GM21717 (cell line): Measurements from ENCODE around the gene CLK3.
"Not testable (repeated sequence)": the region's sequence is repeated elsewhere in the genome, so short reads cannot be mapped to it uniquely, and the experiment has no call there.

Experiments used
- ATAC-seq: cut with Tn5 transposase; IDR thresholded peaks from one replicate; pipeline ENCODE4 v1.9.1; 2021; ENCODE audit warnings: mild to moderate bottlenecking, moderate library complexity; ENCODE audit not compliant: unreplicated experiment

The CLK3 gene

GRCh38 chr15:74620636-74621545 is 5.3 kb downstream of the CLK3 start:
- ATAC-seq: no peak

DNA sequence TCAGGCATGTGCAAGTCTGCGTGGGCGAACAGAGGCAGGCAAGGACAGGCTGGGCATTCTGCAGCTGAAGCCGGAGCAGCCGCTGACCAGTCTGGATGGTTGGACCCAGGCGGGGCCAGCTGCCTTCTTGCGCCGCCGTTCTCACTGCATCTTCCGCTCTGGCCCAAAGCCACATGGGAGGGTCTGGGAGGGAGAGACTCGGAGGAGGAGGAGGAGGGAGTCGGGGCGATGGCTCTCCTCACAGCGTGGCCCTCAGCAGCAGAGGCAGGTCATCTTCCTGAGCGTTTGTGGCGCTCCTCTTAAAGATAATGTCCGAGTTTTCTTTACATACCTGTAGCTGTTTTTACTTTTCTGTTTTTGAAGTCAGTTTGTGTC is 5.9 kb downstream of the CLK3 start:
- ATAC-seq: no peak

DNA sequence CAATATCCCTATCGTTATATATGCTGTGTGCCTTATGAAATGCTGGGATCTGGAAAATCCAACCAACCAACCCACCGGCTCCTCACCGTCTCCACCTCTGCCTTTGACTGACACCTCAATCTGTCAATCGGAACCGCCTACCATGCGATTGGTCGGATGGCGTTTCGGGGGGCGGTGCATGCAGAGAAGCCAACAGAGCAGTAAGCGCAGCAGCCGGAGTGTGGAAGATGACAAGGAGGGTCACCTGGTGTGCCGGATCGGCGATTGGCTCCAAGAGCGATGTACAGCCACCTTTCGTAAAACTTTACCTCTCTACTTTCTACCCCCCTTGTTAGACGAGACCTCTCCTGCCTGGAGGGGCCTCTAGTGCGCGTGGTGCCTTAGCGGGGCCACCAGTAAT is 6.3 kb downstream of the CLK3 start:
- no peak for ATAC-seq

DNA sequence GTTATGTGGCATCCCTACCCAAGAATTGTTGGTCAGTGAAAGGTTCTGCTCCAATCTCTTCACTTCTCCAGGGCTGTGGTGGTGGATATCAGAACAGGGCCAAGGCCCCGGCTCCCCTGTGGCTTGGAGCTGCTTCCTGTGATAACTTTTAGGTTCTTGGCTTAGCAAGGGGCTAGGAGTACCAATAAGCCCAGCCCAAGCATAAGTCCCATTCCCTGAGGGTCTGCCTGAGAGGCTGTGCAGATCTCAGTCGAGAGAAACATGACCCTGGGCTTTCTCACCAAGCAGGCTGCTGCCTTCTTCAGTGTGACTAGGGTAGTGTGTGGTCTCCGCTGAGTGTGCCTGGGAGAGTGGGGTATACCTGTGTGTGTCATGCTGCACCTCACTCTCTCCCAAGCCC is 7.1 kb downstream of the CLK3 start:
- ATAC-seq: no peak

DNA sequence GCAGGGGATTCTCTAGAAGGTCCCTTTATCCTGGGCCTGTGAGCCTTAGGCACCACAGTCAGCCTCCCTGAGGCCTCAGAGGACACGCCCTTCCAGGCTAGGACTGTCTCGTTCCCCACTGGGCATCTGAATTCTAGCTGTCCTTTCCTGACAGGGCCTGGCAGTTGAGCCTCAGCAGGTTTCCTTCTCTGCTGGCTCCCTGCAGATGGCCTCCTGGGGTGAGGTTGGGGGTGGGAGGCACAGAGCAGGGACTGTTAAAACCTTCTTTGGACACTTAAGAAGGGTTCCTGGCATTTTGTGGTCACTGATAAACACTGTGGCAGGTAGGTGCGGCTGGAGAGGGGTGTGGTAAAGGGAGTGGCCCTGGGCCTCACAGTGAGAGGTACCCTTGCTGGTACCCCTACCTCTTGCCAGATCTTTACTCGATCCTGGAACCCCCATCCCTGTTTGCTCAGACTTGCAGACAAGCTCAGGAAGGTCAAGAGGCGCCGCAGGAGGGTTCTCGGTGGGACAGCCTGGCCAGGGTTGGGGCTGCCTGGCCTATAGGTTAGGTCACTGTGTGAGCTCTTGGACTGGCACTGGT is 8.5 kb downstream of the CLK3 start:
- ATAC-seq: no peak

GRCh38 chr15:74625693-74626092 is 10.1 kb downstream of the CLK3 start:
- no peak for ATAC-seq

DNA sequence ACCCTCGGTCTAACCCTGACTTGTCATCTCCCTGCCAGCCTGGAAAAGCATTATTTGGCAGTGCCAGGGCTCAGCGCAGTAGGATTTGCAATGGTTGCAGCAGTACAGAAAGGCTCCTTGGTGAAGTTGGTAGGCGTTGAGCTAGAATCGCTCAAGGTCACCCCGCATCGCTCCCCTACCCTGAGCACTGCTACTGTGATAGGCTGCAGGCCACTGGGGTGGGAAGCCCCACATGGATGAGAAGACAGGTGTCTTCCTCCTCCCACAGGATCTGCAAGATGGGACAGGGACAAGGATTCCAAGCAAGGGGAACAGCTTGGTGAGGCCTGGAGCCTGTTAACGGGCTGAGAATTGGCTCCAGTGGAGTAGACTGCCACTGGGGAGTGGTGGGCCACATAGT is 10.7 kb downstream of the CLK3 start:
- ATAC-seq: no peak

DNA sequence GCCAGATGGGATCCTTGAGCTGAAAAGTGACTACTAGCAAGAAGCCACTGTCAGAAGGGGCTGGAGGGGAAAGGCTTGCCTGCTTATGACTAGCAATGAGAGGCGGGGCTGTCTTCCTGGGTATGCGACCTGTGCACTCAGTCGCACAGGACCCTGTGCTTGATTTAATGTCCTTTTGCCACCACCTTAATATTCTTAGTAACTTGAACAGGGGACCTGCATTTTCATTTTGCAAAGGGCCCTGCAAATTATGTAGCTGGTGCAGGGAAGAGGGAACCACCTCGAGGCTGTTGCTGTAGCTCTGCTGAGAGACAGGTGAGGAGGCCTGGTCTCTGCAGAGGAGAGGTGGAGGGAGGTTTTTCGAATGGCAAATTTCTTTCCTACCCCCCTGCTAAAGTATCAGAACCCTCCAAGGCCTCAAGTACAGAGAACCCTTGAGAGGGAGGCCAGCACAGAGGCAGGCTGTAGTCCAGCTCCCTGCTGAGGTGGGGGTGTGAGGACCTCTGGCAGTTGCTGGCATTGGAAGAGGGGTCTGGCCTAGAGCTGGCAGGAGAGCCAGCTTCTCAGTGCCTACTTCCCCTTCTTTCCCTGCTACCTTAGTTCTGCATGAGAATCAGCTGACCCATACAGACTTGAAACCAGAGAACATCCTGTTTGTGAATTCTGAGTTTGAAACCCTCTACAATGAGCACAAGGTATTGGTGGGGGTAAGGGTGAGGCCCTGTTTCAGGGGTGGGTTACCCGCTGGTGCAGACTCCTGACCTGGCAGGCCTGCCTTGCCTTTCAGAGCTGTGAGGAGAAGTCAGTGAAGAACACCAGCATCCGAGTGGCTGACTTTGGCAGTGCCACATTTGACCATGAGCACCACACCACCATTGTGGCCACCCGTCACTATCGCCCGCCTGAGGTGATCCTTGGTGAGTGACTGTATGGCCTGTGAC is 11.4 kb downstream of the CLK3 start:
- ATAC-seq: no peak

GRCh38 chr15:74627766-74628165 is 12.1 kb downstream of the CLK3 start:
- ATAC-seq: no peak

DNA sequence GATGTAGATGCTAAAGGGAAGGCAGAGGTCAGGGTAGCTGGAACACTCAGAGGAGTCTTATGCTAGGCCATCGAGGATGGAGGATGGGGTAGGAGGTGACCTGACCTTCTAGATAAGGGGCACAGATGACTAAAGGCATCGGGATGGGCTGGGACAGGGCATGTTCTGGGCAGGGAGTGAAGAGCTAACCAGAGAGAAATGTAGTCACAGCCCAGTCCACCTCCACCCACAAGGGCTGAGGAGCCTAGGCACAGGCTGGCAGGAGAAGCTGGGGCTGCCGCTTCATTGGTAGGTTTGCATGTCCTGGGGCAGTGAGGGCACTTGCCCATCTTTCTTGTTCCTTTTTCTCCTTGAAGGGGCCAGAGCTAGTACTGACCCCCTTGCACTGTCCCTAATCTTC is 12.6 kb downstream of the CLK3 start:
- no peak for ATAC-seq

DNA sequence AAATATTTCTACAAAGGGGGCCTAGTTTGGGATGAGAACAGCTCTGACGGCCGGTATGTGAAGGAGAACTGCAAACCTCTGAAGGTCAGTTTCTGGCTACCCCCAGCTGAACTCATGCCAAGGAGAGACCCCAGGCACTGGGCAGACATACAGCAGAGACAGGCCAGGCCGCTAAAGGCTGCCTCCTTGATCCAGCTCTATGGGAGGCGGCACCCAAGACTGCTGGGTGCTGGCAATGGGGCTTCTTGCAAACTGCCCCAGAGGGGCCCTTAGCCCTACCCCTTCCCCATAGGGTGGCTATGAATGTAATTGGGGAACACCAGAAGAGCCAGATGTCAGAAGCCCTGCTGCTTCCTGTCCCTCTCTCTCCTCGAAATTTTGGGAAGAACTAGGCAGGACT is 13.3 kb downstream of the CLK3 start:
- no peak for ATAC-seq

DNA sequence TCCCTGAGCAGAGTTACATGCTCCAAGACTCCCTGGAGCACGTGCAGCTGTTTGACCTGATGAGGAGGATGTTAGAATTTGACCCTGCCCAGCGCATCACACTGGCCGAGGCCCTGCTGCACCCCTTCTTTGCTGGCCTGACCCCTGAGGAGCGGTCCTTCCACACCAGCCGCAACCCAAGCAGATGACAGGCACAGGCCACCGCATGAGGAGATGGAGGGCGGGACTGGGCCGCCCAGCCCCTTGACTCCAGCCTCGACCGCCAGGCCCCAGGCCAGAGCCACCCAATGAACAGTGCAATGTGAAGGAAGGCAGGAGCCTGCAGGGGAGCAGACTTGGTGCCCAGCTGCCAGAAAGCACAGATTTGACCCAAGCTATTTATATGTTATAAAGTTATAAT is 14.1 kb downstream of the CLK3 start:
- ATAC-seq: not testable (repeated sequence)

DNA sequence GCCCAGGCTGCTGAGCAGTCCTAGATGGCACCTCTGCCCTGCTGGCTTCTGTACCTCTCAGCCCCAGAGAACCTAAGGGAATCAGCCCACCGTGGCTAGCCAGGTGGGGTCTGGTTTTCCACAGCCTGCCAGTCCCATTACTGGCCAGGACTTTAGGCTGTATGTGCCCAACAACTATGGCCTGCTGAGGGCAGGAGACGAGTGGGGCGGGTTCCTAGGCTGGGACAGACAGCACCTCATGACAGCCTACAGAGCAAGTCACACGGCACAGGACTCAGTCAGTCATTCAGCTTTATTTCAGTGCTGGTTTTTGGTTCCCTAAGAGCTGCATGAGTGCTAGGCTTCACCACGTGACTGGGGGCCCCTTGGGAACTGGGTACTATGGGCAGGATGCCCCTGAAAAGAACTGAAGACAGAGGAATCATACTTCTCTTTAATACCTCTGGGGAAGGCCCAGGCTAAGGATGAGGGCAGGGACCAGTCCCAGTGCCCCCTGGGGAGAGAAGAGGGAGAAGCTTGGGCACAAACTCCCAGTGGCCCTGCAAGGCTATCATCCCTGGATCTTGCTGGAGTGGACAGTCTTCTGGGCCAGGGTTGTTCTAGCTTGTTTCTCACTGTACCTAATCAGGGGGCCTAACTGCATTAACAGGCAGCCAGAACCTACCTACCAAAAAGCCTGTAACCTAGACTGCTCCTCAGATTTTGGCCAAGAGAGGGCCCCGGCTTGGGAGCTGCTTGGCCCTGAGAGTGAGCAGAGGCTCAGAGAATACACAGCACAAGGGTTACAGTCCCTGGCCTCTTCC is 14.8 kb downstream of the CLK3 start:
- ATAC-seq: no peak

- no peak for ATAC-seq
These were observed 15.4 kb downstream of the CLK3 start for GRCh38 chr15:74631087-74631385.

DNA sequence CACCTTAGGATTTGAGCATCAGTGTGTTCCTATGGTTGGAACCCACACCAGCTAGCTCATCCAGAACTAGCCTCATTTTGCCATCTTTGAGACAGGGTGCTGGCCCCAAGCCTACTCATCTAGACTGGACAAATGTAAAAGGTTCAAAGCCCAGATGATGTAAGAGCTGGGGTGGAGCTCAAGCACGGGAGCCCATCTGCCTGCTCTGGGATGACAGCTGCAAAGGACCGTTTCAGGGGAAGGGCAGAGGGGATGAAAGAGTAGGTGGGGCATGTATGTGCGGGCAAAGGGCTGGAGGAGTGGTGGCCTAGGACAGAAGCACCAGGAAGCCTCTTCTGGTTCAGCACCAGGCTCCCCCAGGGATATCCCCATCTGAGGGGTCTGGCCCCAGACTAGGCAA is 15.8 kb downstream of the CLK3 start:
- ATAC-seq: no peak

GRCh38 chr15:74631935-74632560 is 16.4 kb downstream of the CLK3 start:
- no peak for ATAC-seq

GRCh38 chr15:74632601-74633000 is 17.0 kb downstream of the CLK3 start:
- no peak for ATAC-seq

- ATAC-seq: no peak
These were observed 18.1 kb downstream of the CLK3 start for GRCh38 chr15:74633781-74634180.

GRCh38 chr15:74635228-74635627 is 19.6 kb downstream of the CLK3 start:
- no peak for ATAC-seq

- ATAC-seq: no peak
These were observed 21.3 kb downstream of the CLK3 start for GRCh38 chr15:74636984-74637383.
